NCI-H510A treated with DMSO at 0.1 percent for 48 hours (cell line): ENCODE results near the gene ADNP2.

Source experiments
- DNase-seq: peaks from one replicate; lab custom pipeline; 2025; lab: John Stamatoyannopoulos, UW

ADNP2 gene

DNA sequence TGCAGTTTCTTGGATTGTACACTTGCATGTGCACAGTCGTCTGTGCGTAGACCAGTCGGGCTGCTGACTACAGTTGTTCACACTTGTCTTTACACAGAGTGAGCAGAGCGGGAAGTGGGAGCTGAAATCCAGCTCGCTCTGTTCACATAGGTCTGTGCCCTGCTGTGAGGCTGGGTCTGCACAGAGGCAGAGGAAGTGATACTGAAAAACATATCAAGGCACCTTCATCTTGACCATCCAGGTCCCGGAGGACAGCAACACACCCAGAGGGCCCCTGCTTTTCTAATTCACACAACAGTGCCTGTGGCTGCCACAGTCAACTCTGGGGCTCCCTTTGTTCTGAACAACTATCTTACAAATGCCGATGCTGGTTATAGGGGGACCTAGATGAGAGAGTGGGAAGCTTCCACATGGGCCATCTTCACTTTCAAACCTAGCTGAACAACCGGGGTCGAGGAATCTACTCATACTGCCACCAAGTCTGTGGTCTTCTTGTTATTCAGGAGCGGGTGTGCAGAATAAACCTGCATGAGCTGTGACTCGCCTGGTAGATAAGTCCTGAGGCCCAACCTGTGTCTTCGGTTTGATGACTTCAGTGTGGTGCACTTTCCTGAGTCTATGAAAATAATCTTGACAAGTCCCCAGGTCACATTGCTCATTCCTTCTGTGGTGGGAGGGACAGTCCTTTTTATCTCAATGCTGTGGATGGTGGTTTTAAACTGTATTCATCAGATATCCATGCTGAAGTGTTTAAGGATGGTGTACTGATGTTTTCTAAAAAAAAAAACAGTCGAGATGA, 3.5 kb upstream of the ADNP2 start:
- no peak for DNase-seq

DNA sequence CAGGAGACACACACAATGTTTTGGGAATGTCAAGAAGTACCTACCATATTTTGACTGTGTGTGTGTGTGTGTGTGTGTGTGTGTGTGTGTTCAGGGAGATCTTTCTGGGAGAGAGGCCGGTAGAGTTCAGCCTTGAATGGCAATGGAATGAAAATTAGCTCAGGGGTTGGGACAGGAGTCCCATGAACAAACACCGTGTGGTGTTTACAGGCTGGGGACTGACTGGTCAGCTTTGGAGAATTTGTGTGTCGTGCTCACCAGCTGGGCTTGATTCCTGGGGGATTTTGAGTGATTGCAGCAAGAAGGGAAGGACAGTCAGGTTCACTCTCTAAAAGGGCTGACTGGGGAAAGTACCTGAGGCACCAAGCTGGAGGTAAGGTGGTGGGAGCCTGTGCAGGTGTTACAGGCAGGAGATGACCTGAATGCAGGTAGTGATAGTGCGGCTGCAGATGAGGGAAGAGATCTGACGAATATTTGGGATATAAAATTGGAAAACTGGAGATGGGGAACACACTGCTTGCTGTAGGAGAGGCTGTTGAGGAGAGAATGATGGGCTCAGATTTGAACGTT, 2.5 kb upstream of the ADNP2 start:
- no peak for DNase-seq

DNA sequence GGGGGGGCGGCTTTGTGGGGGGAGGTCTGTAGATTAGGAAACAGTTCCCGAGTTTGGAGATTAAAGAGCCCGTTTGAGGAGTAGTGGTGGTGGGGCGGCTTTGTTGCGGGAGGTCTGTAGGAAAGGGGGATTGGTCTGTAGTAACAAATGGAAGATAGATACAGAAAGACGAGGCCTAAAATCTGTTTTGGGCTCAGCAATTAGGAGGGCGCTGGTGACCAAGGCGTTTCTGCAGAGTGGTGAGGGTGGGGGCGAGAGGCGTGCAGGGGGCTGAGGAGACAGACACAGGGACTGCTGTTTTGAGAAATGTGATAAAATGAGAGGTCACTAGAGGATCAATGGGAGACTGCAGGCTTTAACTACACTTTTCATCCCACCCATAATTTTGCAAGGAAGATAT, 1.6 kb upstream of the ADNP2 start:
- DNase-seq, result no peak

DNA sequence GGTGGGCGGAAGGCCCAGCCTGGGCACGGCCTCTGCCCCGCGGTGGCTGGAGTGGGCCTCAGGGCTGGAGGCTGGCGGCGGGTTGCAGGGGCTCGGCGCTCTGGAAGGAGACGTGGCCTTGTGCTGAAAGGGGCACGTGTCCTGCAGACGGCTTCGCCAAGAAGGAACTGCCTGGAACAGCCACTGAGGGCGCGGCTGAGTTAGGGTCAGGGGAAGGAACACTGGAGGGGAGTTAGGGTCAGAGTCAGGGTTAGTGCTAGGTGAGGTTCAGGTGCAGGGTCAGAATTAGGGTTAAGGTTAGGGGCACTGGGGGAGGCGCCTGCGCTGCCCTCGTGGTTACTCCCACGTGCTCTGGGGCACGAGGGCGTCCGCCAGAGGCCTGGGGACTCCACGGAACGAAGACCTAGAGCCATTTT, 933 bp upstream of the ADNP2 start:
- DNase-seq, result no peak

DNA sequence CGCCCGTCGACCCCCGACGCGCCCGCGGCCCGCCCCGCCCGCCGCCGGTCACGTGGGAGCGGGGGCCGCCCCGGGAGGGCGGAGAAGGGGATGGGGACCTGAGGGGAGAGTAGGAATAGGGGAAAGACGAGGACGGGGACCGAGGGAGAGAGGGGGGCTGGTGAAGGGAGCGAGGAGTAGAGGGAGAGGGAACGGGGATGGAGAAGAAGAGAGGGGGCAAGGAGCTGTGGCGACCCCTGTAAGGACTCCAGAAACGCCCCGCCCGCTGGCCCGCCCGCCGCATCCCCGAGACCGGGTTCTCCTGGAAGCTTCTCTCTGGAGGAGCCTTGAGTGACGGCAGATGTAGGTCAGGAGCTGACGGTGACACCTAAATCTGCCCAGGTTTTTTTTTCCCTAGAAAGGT, 615 bp downstream of the ADNP2 start:
- DNase-seq, result peak; percentile 28

DNA sequence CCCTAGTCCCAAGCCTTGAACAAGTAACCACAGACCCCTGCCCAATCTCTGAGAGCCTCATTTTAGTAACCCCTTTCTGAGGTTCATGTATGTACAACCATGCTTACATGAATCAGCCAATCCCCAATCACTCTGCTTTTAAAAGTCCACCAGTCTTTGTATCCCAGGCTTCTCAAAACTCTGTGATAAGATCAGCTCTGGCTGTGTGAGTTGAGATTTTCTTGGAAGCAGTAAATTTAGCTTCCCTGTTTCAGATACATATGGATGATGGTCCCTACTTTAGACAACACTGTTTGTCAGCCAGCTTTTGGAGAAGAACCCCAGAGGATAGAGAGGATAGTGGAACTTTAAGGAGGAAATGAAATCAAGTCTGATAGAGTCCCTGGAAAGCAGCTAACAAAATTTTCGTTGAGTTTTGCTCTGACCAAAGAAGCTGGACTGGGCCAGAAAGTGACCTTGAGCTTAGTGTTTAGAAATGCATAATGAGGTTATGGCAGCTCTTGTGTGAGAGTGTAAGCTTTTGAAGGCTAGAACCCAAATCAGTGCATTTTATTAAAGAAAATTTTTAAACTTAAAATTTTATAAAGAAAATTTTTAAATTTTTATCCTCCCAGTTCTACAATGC, 3.7 kb downstream of the ADNP2 start:
- DNase-seq, result no peak

DNA sequence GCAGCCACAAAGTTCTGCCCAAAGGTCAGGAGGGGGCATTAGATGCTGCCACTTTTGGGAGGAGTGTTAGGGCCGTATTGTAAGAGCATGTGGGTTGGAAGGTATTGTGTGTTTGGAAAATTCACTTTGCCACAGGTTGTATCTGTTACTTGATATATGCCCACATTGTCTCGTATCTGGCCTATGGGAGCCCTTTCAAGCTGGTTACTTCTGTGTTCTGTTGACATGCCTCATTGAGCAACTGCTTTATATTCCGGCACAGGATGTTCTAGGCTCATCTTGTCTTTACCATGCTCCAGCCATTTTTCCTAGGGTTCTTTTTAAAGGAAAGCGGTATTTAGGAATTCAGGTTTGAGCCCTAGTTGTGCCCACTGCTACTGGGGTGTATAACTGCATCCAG, 6.0 kb downstream of the ADNP2 start:
- no peak for DNase-seq

DNA sequence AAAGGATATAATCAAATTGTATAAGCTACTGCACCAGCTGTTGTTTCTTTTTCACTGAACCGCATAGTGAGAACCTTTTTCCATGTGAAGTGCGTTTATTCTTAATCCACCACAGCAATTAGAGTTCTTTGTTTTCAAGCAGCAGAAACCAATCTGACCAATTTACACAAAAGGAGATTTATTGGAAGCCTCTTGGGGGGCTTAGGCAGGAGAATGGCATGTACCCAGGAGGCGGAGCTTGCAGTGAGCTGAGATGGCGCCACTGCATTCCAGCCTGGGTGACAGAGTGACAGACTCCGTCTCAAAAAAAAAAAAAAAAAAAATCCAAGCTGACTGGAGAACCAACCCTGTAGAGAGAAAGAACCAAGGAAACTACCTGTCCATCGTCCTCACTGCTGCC, 10.0 kb downstream of the ADNP2 start:
- no peak for DNase-seq

DNA sequence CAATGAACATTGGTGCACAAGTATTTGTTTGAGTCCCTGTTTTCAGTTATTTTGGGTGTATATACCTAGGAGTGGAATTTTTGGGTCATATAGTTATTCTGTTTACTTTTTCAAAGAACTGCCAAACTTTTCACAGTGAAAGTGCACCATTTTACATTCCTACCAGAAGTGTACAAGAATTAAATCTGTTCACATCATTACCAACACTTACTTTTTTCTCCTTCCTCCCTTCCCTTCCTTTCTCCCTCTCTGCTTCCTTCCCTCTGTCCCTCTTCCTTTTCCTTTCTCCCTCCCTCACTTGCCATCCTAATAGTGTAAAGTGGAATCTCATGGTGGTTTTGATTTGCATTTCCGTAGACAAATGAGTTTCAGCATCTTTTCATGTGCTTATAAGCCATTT, 11.9 kb downstream of the ADNP2 start:
- DNase-seq, result no peak

DNA sequence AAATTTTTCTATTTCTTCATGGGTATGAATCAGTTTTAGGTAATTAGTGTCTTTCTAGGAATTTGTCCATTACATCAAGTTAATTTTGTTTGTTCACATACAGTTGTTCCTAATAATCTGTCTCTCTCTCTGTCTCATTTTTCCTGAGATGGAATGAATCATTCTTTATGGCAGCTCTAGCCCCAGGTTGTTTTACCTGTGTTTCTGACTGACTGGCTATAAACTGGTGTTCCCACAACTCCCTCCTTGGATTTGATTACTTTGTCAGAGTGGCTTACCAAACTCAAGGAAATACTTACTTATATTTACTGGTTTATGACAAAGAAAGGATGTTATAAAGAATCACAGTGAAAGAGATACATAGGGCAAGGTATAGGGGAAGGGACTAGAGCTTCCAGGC, 15.1 kb downstream of the ADNP2 start:
- no peak for DNase-seq

DNA sequence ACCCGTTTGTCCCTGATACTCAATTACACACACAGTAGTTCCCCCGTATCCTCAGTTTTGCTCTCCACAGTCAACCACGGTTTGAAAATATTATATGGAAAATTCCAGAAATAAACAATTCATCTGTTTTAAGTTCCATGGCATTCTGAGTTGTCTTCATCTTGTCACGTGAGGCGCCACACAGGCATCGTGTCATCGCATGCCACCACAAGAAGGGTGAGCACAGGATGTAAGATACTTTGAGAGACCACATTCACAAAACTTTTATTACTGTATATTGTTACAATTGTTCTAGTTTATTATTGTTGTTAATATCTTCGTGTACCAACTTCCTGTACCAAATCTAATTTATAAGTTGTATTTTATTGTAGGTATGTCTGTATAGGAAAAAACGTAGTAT, 17.7 kb downstream of the ADNP2 start:
- DNase-seq, result no peak

DNA sequence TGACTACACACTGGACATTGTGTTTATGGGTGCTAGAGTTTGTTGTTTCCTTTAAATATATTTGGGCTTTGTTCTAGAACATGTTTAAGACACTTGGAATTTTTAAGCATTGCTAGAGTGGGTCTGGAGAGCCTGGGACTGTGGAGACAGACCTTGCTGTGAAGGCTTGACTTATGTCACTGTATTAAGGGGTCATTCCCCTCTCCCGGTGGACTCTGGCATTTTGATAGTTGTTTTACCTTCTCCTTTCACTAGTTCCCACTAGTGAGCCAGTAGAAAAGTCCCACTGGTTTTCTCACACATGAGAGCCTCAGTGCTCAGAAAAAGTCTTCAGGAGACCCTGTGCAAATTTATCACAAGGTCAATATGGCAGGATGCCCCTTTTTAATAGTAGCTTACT, 18.6 kb downstream of the ADNP2 start:
- no peak for DNase-seq

DNA sequence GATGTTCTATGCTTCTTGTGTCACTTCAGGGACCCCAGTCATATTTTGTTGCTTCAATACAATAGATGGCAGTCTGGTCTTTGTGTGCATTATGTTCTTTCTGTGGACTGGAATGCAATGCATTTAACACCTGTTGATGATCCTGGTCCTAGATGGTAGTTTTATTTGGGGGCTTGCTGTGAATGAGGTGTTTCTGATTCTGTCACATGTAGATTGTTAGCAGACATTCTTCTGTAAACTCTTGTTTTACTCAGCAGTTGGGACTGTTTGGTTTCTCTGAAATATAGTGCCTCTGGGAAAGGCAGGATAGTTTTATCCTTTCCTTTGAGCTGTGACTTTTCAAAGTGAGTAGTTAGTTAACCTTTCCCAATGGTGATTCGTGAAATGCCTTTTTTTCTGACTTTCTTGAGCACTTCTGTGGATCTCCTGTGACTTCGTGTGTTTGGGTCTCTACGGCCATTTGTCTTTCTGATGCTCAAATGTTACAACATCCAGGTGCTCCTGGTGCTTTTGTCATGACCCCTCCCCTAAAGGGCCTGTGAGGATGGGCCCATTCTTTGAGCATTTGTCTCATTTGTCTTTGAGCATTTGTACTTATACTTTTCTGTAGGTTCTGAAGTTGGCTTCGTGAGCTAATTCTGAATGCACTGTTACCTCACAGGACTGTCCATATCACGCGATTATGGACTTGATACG, 20.8 kb downstream of the ADNP2 start:
- DNase-seq, result no peak

DNA sequence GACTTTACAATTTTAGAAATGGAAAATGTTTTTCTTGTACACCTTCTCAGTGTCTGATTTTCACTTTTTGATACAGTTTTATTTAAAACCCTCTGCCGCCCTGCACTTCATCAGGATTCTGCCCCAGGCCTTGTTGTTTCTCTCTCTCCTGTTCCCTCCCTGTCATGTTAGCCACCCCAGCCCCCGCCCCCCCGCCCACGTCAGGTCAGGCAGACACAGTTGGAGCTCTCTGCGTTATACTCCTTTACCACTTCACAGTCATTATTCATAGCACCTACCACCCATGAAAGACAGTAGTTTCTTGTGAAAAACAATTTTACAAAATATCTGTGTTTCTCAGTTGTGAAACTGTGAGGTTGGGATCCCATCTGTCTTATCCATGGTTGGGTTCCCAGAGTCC, 21.5 kb downstream of the ADNP2 start:
- DNase-seq, result no peak

DNA sequence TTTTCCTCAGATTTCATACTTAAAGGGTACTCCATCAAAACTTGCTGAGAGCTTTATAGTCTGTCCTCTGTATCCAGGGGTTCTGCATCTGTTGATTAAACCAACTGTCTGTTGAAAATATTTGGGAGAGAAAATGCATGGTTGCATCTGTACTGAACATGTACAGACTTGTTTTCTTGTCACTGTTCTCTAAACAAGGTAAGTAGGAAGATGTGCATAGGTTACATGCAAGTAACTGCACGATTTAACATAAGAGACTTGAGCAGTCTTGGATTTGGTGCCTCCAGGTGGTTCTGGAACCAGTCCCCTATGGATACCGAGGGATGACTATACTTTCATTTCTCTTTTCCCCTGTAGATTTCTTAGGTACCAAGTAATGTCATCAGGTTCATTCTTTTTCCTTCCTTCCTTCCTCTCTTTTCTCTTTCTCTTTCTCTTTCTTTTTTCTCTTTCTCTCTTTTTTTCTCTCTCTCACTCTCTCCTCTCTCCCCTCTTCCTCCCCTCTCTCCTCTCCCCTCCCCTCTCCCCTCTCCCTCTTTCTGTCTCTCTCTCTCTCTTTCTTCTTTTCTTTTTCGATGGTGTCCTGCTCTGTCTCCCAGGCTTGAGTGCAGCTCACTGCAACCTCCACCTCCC, 23.2 kb downstream of the ADNP2 start:
- no peak for DNase-seq

DNA sequence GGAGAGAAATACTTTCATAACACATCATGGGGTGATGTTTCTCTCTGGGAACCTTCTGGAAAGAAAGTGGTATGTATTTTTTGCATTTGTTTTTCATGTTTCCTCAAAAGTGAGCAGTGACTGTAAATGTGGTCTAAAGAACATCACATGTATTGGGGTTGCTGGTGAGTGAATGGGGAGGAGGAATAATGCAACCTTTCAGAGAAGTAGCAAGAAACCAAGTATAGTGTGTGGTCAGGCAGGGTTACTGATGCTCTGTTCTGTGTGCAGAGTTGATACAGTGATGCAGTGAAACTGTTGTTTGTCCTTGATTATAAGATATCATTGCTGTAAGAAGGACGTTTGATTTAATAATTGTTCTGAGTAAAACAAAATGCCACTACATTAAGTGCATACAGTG, 24.1 kb downstream of the ADNP2 start:
- no peak for DNase-seq

DNA sequence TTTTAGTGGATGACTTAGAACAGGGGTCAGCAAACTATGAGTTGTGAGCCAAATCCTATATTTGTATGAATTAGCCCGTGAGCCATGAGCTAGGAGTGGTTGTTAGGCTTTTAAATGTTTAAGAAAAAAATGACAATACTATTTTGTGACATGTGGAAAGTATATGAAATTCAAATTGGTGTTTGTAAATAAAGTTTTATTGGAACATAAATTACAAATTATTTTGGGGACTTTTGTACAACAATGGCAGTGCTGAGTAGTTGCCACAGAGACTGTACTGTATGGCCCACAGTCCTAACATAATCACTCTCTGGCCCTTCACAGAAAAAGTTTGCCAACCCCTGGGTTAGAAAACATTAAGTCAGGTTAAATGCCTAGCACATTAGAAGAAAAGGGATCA, 26.1 kb downstream of the ADNP2 start:
- no peak for DNase-seq

DNA sequence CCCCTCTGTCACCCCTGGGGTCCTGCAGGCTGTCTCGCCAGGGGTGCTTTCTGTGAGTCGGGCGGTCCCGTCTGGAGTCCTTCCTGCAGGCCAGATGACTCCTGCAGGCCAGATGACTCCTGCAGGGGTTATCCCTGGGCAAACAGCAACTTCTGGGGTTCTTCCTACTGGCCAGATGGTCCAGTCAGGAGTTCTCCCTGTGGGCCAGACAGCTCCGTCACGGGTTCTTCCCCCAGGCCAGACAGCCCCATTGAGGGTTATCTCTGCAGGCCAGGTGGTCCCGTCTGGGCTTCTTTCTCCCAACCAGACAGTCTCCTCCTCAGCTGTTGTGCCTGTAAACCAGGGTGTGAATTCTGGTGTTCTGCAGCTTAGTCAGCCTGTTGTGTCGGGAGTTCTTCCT, 27.6 kb downstream of the ADNP2 start:
- DNase-seq, result no peak

DNA sequence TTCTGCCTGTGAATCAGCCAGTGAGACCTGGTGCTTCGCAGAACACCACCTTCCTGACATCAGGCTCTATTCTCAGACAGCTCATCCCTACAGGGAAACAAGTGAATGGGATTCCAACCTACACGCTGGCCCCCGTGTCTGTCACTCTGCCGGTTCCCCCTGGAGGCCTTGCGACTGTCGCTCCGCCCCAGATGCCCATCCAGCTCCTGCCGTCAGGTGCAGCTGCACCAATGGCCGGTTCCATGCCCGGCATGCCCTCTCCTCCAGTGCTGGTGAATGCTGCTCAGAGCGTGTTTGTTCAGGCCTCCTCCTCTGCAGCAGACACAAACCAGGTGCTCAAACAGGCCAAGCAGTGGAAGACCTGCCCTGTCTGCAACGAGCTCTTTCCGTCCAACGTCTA, 28.1 kb downstream of the ADNP2 start:
- no peak for DNase-seq

DNA sequence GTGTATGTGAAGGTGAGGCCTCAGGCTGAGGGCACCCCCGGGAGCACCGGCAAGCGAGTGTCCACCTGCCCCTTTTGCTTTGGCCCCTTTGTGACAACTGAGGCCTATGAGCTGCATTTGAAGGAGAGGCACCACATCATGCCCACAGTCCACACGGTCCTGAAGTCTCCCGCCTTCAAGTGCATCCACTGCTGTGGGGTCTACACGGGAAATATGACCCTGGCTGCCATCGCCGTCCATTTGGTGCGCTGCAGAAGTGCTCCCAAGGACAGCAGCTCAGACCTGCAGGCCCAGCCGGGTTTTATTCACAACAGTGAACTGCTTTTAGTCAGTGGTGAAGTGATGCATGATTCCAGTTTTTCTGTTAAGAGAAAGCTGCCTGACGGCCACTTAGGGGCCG, 28.9 kb downstream of the ADNP2 start:
- no peak for DNase-seq

DNA sequence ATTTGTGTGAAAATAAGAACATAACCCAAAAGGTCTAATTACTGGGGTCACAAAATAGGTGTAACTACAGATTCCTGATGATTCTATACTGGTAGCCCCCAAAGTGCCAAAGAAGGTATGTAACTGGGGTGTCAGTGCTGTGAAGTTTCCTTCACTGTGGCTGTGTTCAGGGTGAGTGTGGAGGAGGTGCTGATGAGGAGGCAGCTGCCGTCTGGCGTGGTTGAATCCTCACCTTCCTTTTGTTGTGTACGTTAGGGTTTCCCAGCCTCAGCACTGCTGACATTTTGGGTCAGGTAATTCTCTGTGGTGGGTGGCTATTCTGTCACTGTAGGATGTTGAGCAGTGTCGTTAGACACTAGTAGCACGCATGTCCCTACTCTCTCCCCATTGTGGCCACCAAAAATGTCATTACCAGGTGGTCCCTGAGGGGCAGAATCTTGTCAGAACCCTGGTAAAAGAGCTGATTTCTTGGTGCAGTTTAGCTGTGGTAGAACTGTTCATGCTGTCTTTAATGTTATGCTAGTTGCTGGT, 31.5 kb downstream of the ADNP2 start:
- no peak for DNase-seq

DNA sequence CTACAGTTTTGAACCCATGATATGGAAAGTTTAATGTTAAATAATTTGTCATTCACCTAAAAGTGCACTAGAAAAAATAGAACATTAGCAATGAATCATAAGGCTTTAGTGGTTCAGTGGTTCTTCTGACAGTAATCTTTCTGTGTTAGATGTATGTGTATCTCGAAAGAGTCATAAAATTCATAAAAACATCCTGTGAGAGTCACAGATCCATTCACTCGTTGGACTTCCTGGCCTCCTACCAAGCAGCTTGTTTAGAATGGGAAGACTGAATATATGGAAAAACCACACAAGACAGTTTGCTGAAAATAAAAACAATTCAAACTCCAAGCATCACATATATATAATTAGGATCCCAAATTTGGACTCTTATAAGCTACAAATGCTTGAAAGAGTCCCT, 34.8 kb downstream of the ADNP2 start:
- no peak for DNase-seq
